GM18951 (cell line): ENCODE results near the gene GPX5.

Experiments
- POLR2A ChIP-seq: IDR thresholded peaks from 4 replicates; pipeline ENCODE4 v1.6.1; 2011; ENCODE audit warnings: mild to moderate bottlenecking; ENCODE audit not compliant: insufficient read length, insufficient read depth; ENCODE audit errors: extremely low read depth
- in situ Hi-C: fragments of 300-500 bp; cut with MboI; formaldehyde crosslinking; loops from one replicate; pipeline ENCODE4 v1.12.0; 2022; ENCODE audit warnings: low sequenced_read_pairs, mixed read lengths, inconsistent platforms; ENCODE audit not compliant: unreplicated experiment

GPX5 gene

GRCh38 chr6:28553986-28554881 lies 28.6 kb downstream of the GPX5 start:
- in situ Hi-C loops = no loop called here
- TF ChIP-seq POLR2A = no peak

GRCh38 chr6:28555136-28555535 lies 29.5 kb downstream of the GPX5 start:
- no peak for TF ChIP-seq POLR2A
- in situ Hi-C loops = no loop called here

- in situ Hi-C loops = no loop called here
Measured at GRCh38 chr6:28558629-28559028, 32.9 kb downstream of the GPX5 start.

GRCh38 chr6:28563430-28564095 lies 37.9 kb downstream of the GPX5 start:
- in situ Hi-C loops = no loop called here
- TF ChIP-seq POLR2A = no peak

More at GRCh38 chr6:28558629-28559028, 32.9 kb downstream of the GPX5 start:
- no peak for TF ChIP-seq POLR2A

GRCh38 chr6:28565823-28566526 lies 40.3 kb downstream of the GPX5 start:
- in situ Hi-C loops = no loop called here
- TF ChIP-seq POLR2A = no peak

- TF ChIP-seq POLR2A = no peak
- in situ Hi-C loops = no loop called here
Measured at GRCh38 chr6:28566527-28567252, 41.0 kb downstream of the GPX5 start.

GRCh38 chr6:28567506-28567905 lies 41.8 kb downstream of the GPX5 start:
- in situ Hi-C loops = no loop called here

GRCh38 chr6:28568515-28569108 lies 42.9 kb downstream of the GPX5 start:
- no peak for TF ChIP-seq POLR2A
- in situ Hi-C loops = no loop called here

More at GRCh38 chr6:28567506-28567905, 41.8 kb downstream of the GPX5 start:
- no peak for TF ChIP-seq POLR2A

GRCh38 chr6:28569748-28570147 lies 44.1 kb downstream of the GPX5 start:
- no peak for TF ChIP-seq POLR2A
- in situ Hi-C loops = no loop called here

GRCh38 chr6:28580475-28580874 lies 54.8 kb downstream of the GPX5 start:
- in situ Hi-C loops = no loop called here
- no peak for TF ChIP-seq POLR2A

GRCh38 chr6:28583463-28583862 lies 57.8 kb downstream of the GPX5 start:
- in situ Hi-C loops = no loop called here
- TF ChIP-seq POLR2A = no peak
